CD4-positive, alpha-beta memory T cell (primary cell): ENCODE data around the gene SGSM2. TPM values are rescaled to one million over a fixed set of nuclear protein-coding genes. Genes with fewer than 3 reads are reported as not detected.

Experiments used
- CTCF ChIA-PET: fragments of 350-600 bp; sonication (Branson Sonifier 250); formaldehyde crosslinking; loops from one replicate; lab custom pipeline; 2021; ENCODE audit warnings: inconsistent platforms; ENCODE audit not compliant: partially characterized antibody; lab: Charles Lee
- POLR2A ChIA-PET: fragments of 350-600 bp; sonication (Branson Sonifier 250); formaldehyde crosslinking; loops from one replicate; lab custom pipeline; 2021; ENCODE audit not compliant: partially characterized antibody; lab: Charles Lee
- DNase-seq, 5 donors: peaks; one replicate each; pipeline versions ENCODE4 v3.0.0 to v3.0.0-alpha.2; 2020 to 2022; ENCODE audit warnings: mixed read lengths in 1 of 5
- H3K27ac ChIP-seq: one replicate; pipeline ENCODE4 v1.7.0; 2013; ENCODE audit warnings: low read depth, low read length
- H3K27me3 ChIP-seq: 2 replicates; pipeline ENCODE4 v1.7.0; 2013; ENCODE audit warnings: mild to moderate bottlenecking, low read length, moderate library complexity; ENCODE audit not compliant: insufficient read depth
- H3K36me3 ChIP-seq: 2 replicates; pipeline ENCODE4 v1.7.0; 2013; ENCODE audit warnings: mild to moderate bottlenecking, low read length, moderate library complexity; ENCODE audit not compliant: insufficient read depth
- H3K4me1 ChIP-seq: 2 replicates; pipeline ENCODE4 v1.7.0; 2013; ENCODE audit warnings: mild to moderate bottlenecking, low read length, moderate library complexity; ENCODE audit not compliant: insufficient read depth
- H3K4me3 ChIP-seq, 2 donors: one replicate each; pipeline ENCODE4 v1.7.0; 2013; ENCODE audit warnings: low read length in 2 of 2, mild to moderate bottlenecking in 1 of 2
- H3K9me3 ChIP-seq, 2 donors: one replicate each; pipeline ENCODE4 v1.7.0; 2013; ENCODE audit warnings: low read length in 2 of 2, control low read depth in 1 of 2; ENCODE audit not compliant: control insufficient read depth in 1 of 2
- H3K27ac Mint-ChIP-seq, 7 donors: one replicate each; pipeline ENCODE4 v1.8.0; 2020 to 2021; ENCODE audit warnings: mixed read lengths in 7 of 7, mild to moderate bottlenecking in 6 of 7, inconsistent platforms in 3 of 7, moderate library complexity in 3 of 7
- H3K27me3 Mint-ChIP-seq, 2 donors: one replicate each; pipeline ENCODE4 v1.8.0; 2020 to 2021; ENCODE audit warnings: mixed read lengths in 2 of 2
- H3K36me3 Mint-ChIP-seq, 2 donors: one replicate each; pipeline ENCODE4 v1.8.0; 2020 to 2021; ENCODE audit warnings: mixed read lengths in 2 of 2, inconsistent platforms in 1 of 2, mild to moderate bottlenecking in 1 of 2
- H3K4me1 Mint-ChIP-seq, 4 donors: one replicate each; pipeline ENCODE4 v1.8.0; 2020 to 2021; ENCODE audit warnings: mixed read lengths in 4 of 4, mild to moderate bottlenecking in 1 of 4
- H3K4me3 Mint-ChIP-seq, 8 donors: one replicate each; pipeline ENCODE4 v1.8.0; 2020 to 2021; ENCODE audit warnings: mixed read lengths in 8 of 8, mild to moderate bottlenecking in 7 of 8, moderate library complexity in 6 of 8, inconsistent platforms in 3 of 8
- H3K9me3 Mint-ChIP-seq, 8 donors: one replicate each; pipeline ENCODE4 v1.8.0; 2020 to 2021; ENCODE audit warnings: mixed read lengths in 8 of 8, mild to moderate bottlenecking in 5 of 8, inconsistent platforms in 3 of 8, moderate library complexity in 1 of 8
- intact Hi-C: fragments of 100-400 bp; cut with micrococcal nuclease; formaldehyde crosslinking; loops from one replicate; pipeline ENCODE4 v1.15.1; 2023
- polyA plus RNA-seq, 2 donors: library from polyadenylated mRNA; unstranded; fragments of 300-500 nt; fragmentation: Illumina TruSeq; gene quantifications; one replicate each; pipeline ENCODE4 v1.2.3, GENCODE V29; 2021
- total RNA-seq, 2 experiments: library from RNA; stranded (reverse); gene quantifications; one replicate each; pipeline ENCODE4 v1.2.3, GENCODE V29; 2021

The SGSM2 gene
- total and polyA plus RNA-seq, 4 experiments from 2014 or later: 6.2 to 137 (median 74.2) TPM

DNA sequence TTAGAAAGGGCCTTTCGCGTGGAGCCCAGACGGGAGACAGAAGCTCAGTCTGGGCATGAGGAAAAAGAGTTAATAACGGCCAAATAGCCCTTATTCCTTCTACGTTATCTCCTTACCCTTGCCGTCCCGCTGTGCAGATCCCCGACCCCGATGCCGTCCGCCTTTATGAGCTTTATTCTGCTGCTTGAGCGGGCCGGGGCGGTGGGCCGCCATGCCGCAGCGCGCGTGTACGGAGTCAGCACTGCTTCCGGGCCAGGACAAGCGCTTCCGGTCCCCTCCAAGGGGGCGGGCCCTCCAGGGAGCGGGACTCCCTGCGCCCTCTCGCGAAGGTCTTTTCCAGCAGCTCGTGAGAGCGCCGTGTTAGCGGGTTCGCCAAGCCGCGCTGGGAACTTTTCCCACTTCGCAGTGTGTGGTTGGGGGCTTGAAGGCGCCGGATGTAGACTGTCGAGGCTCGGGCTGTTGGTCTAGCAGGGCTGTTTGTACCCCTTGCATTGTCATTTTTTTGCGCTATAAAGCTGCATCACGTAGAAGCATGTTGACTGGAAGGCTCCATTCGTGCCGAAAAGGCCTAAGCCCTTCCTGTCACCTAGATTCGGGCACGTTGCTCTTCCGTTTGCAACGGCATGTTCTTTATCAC lies 968 bp upstream of the SGSM2 start, which contains the start of gene TSR1:
TSR1 (minus strand) TSS at position 243 of the 637 bp plus-strand sequence; CDS start at position 213, 30 bp downstream.
- no peaks in the 10 kb centered on the region for H3K9me3 Mint-ChIP-seq
- peaks cover 36% of the 10 kb centered on the region for H3K36me3 ChIP-seq
- no peaks in the 10 kb centered on the region for H3K27me3 Mint-ChIP-seq
- ChIA-PET CTCF (interaction anchor here (0.6 to 5.7 kb wide), 13 partner anchors 9 to 281 kb away, joined by 3 to 55 read pairs (median 5); partner anchors contain the start of genes SMG6 and SRR), POLR2A (interaction anchor here (0.6 to 5.3 kb wide), 29 partner anchors 9 to 1806 kb away, joined by 3 to 63 read pairs (median 5); partner anchors contain the start of genes CYB5D2, HIC1, METTL16 and MNT)
- no peaks in the 10 kb centered on the region for H3K9me3 ChIP-seq
- intact Hi-C loops: loop anchor here (1.0 to 2.0 kb wide), 5 partner anchors 17 to 311 kb away; partner anchors contain the start of genes HIC1, MNT, RTN4RL1 and SMG6
- peaks cover 18 to 34% (median 26%) of the 10 kb centered on the region in 4 donors for H3K4me1 Mint-ChIP-seq
- H3K4me1 ChIP-seq: peaks cover 20% of the 10 kb centered on the region
- H3K27me3 ChIP-seq: no peaks in the 10 kb centered on the region
- peak within 1 kb of the TSS; percentile 94 to 97 for H3K4me3 ChIP-seq
- H3K27ac Mint-ChIP-seq: peak within 1 kb of the TSS; percentile 93 to 98 (median 96)
- peak within 1 kb of the TSS; percentile 70 for H3K27ac ChIP-seq
- H3K4me3 Mint-ChIP-seq: peak within 1 kb of the TSS; percentile 97 to 100 (median 99)
- DNase-seq: peak; percentile 86 to 88 (median 87)
- peaks cover 5 to 20% of the 10 kb centered on the region in 2 donors for H3K36me3 Mint-ChIP-seq

DNA sequence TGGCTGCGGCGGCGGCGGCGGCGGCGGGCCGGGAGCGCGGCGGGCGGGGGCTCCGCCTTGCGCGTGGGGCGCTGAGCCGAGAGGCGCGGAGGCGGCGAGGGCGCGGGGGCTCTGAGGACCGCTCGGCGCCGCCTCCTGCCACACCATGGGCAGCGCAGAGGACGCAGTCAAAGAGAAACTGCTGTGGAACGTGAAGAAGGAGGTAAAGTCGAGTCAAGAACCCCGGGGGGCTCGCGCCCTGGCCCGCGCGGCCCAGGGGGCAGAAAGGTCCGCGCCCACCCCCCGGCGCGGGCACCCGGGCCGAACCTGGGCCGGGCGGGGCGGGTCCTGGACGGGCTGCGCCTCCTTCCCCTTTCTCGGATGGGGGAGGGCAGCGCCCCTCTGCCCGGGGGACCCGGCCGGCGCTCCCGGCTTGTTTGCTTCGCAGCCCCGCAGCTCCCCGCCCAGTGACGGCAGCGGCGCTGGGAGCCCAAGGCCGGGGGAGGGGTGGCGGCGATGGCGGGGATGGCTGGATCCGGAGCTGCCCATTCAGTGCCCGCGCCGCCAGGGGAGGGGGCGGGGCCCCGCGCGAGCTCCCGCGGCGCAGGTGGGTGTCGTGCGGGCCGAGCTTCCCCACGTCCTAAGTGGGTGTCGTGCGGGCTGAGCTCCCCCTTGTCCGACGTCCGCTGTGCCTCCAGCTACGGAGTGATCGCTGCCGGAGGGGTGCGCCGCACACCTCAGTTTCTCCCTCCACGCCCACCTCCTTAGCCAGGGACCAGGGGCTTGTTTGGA lies 428 bp downstream of the SGSM2 start:
- Mint-ChIP-seq H3K4me1 (peaks cover 20 to 43% (median 29%) of the 10 kb centered on the region in 4 donors), H3K27ac (peak overlapping the region; percentile 29 to 93 (median 89)), H3K27me3 (no peaks in the 10 kb centered on the region), H3K4me3 (peak overlapping the region; percentile 80 to 99 (median 93)), H3K36me3 (peaks cover 9 to 26% of the 10 kb centered on the region in 2 donors), H3K9me3 (no peaks in the 10 kb centered on the region)
- Histone ChIP-seq H3K4me3 (peak overlapping the region in 1 of 2 donors; percentile 97), H3K4me1 (peaks cover 20% of the 10 kb centered on the region), H3K9me3 (no peaks in the 10 kb centered on the region), H3K36me3 (peaks cover 25% of the 10 kb centered on the region), H3K27ac (peak overlapping the region; percentile 69), H3K27me3 (no peaks in the 10 kb centered on the region)
- peak; percentile 46 to 69 (median 51) for DNase-seq
- intact Hi-C loops: loop anchor here (2.0 kb wide), 2 partner anchors 63 to 283 kb away; partner anchors contain the start of genes HIC1 and MNT
- ChIA-PET CTCF (interaction anchor here (1.0 to 5.7 kb wide), 10 partner anchors 8 to 281 kb away, joined by 3 to 55 read pairs (median 4); no protein-coding TSS in a partner anchor), POLR2A (interaction anchor here (0.8 to 5.3 kb wide), 13 partner anchors 15 to 1805 kb away, joined by 3 to 63 read pairs (median 7); partner anchors contain the start of genes CYB5D2, RTN4RL1, SMG6 and SRR)

DNA sequence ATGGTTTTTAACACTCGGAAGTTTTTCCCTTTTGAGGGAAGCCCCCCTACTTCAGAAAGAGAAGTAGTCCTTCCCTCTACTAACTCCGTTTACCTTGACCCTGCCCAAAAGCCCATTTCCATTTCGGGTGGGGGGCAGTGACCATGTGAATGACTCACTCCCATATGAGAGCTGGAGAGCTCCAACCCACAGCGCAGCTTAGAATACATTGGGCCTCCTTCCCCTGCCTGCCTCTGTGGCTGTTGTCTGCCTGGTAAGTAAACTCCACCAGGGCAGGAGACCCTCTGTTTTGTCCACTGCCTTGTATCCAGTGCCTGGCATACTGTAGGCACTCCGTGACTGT lies 985 bp downstream of the SGSM2 start:
- H3K36me3 ChIP-seq: peaks cover 19% of the 10 kb centered on the region
- H3K36me3 Mint-ChIP-seq: peaks cover 11 to 28% of the 10 kb centered on the region in 2 donors
- H3K9me3 Mint-ChIP-seq: no peaks in the 10 kb centered on the region
- ChIA-PET POLR2A (interaction anchor here (0.8 to 5.3 kb wide), 5 partner anchors 14 to 64 kb away, joined by 3 to 63 read pairs (median 18); partner anchors contain the start of genes SMG6 and SRR), CTCF (interaction anchor here (1.0 to 5.7 kb wide), 9 partner anchors 10 to 282 kb away, joined by 3 to 55 read pairs (median 4); no protein-coding TSS in a partner anchor)
- peaks cover 23 to 48% (median 31%) of the 10 kb centered on the region in 4 donors for H3K4me1 Mint-ChIP-seq
- no peaks in the 10 kb centered on the region for H3K9me3 ChIP-seq
- H3K27me3 ChIP-seq: no peaks in the 10 kb centered on the region
- DNase-seq: no peak
- H3K27ac Mint-ChIP-seq: peak overlapping the region; percentile 61 to 93 (median 89)
- peak overlapping the region in 1 of 2 donors; percentile 75 for H3K4me3 ChIP-seq
- peak overlapping the region; percentile 69 for H3K27ac ChIP-seq
- H3K4me3 Mint-ChIP-seq: peak overlapping the region; percentile 80 to 89 (median 84)
- intact Hi-C loops: no loop called here
- peaks cover 25% of the 10 kb centered on the region for H3K4me1 ChIP-seq
- H3K27me3 Mint-ChIP-seq: no peaks in the 10 kb centered on the region

DNA sequence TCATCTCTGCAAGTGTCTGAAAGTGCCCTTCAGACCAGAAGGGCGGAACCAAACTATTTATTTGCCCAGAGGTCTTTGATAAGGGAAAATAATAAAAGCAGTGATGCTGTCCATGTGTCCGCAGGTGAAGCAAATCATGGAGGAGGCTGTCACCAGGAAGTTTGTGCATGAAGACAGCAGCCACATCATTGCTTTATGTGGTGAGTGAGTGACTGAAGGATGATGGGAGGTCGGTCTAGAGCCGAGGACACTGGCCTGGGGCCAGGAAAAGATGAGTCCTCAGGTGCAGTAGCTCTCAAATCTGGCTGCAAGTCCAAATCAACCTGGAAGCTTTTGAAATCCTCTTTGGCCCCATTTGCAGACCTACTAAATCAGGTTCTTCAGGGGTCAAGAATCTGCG lies 6.1 kb downstream of the SGSM2 start:
- Mint-ChIP-seq H3K4me3 (no peak overlapping the region), H3K4me1 (peaks cover 11 to 34% (median 20%) of the 10 kb centered on the region in 4 donors), H3K36me3 (peaks cover 18 to 24% of the 10 kb centered on the region in 2 donors), H3K27ac (peak overlapping the region in 2 of 7 donors; percentile 51 to 76), H3K27me3 (no peaks in the 10 kb centered on the region), H3K9me3 (no peaks in the 10 kb centered on the region)
- H3K27me3 ChIP-seq: no peaks in the 10 kb centered on the region
- ChIA-PET POLR2A (no interaction called here), CTCF (interaction anchor here (2.1 kb wide), 1 partner anchor 10 kb away, joined by 8 read pairs; no protein-coding TSS in a partner anchor)
- DNase-seq: peak in 1 of 5 donors; percentile 16
- H3K36me3 ChIP-seq: peaks cover 7% of the 10 kb centered on the region
- H3K4me1 ChIP-seq: peaks cover 9% of the 10 kb centered on the region
- intact Hi-C loops: no loop called here
- H3K9me3 ChIP-seq: no peaks in the 10 kb centered on the region
- no peak overlapping the region for H3K4me3 ChIP-seq
- no peak overlapping the region for H3K27ac ChIP-seq

DNA sequence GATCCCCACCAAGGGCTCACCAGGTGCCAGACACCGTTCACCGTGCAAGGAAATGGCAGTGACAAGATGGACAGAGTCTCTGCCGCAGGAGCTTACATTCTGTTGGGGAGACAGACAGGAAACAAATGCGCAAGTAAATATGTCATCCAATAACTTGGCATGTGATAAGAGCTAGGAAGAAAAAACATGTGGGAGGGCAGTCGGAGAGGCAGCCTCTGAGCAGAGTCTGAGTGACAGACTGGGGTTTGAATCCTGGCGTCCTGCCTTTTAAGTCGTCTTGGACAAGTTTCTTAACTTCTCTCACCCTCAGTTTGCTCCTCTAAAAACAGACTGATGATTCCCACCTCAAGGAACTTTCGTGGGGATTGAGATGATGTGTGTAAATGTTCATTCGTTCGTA lies 7.2 kb downstream of the SGSM2 start:
- Mint-ChIP-seq H3K9me3 (no peaks in the 10 kb centered on the region), H3K27me3 (no peaks in the 10 kb centered on the region), H3K36me3 (peaks cover 18 to 24% of the 10 kb centered on the region in 2 donors), H3K27ac (peak overlapping the region in 1 of 7 donors; percentile 52), H3K4me1 (peaks cover 10 to 29% (median 17%) of the 10 kb centered on the region in 4 donors), H3K4me3 (no peak overlapping the region)
- Histone ChIP-seq H3K9me3 (no peaks in the 10 kb centered on the region), H3K27ac (no peak overlapping the region), H3K4me1 (peaks cover 9% of the 10 kb centered on the region), H3K4me3 (no peak overlapping the region), H3K36me3 (peaks cover 7% of the 10 kb centered on the region), H3K27me3 (no peaks in the 10 kb centered on the region)
- CTCF ChIA-PET: interaction anchor here (2.1 kb wide), 1 partner anchor 9 kb away, joined by 8 read pairs; no protein-coding TSS in a partner anchor
- DNase-seq: no peak
- POLR2A ChIA-PET: no interaction called here
- intact Hi-C loops: no loop called here

DNA sequence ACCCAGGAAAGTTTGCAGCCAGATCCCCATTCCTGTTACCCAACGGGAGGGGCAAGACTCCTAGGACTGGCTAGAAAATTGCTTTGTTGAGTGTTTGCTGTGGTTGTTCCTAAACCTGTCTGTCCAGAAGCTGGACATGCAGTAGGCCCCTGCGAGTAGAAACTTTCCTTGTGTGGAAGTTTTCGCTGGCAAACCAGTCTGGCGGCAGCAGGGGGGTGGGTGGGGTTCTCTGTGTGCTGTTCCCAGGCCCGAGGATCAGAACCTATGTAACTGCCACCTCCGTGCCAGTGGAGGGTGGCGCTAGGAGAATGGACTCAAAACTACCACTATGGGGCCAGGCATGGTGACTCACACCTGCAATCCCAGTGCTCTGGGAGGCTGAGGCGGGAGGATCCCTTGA lies 9.2 kb downstream of the SGSM2 start:
- peaks cover 9% of the 10 kb centered on the region for H3K4me1 ChIP-seq
- Mint-ChIP-seq H3K4me3 (no peak overlapping the region), H3K4me1 (peaks cover 6 to 25% (median 13%) of the 10 kb centered on the region in 4 donors), H3K36me3 (peaks cover 18 to 22% of the 10 kb centered on the region in 2 donors), H3K27ac (no peak overlapping the region), H3K27me3 (no peaks in the 10 kb centered on the region), H3K9me3 (no peaks in the 10 kb centered on the region)
- ChIA-PET CTCF (interaction anchor here (1.2 kb wide), 1 partner anchor 10 kb away, joined by 4 read pairs; the partner anchor contains the start of genes SGSM2 and TSR1), POLR2A (no interaction called here)
- no peak for DNase-seq
- H3K27ac ChIP-seq: no peak overlapping the region
- no peak overlapping the region for H3K4me3 ChIP-seq
- no peaks in the 10 kb centered on the region for H3K9me3 ChIP-seq
- H3K27me3 ChIP-seq: no peaks in the 10 kb centered on the region
- intact Hi-C loops: no loop called here
- H3K36me3 ChIP-seq: peaks cover 7% of the 10 kb centered on the region
